ENCODE results near the gene VSTM4. TPM values are rescaled to one million over a fixed set of nuclear protein-coding genes. Genes with fewer than 3 reads are reported as not detected.
A peak's percentile ranks its signal among the peaks of the same experiment; 100 is the strongest.

The VSTM4 gene
- total RNA-seq, 4 donors from 2014 or later: 1.8 to 4.0 (median 2.6) TPM

GRCh38 chr10:49133706-49134248 is 18.5 kb upstream of the VSTM4 start, which contains the start of gene FAM170B:
Gene FAM170B, minus strand, starts transcription at chr10:49134021. Its CDS starts 103 bp downstream, at chr10:49133918.
- H3K4me3 ChIP-seq: no peak within 1 kb of the TSS
- intact Hi-C loops (cut with DNase I; ENCODE audit: low total_unique reads): no loop called here
- H3K9me3 ChIP-seq: no peaks in the 10 kb centered on the region
- H3K27me3 ChIP-seq: peaks cover 2 to 9% (median 3%) of the 10 kb centered on the region in 3 donors
- no peak for ATAC-seq
- TF ChIP-seq POLR2A (IDR thresholded peaks at IDR 0.05): no peak
- TF ChIP-seq CTCF (IDR thresholded peaks at IDR 0.05 in 4 of 5, conservative IDR thresholded peaks at IDR 0.05 in 1 of 5): no peak
- no peaks in the 10 kb centered on the region for H3K36me3 ChIP-seq
- in situ Hi-C loops (cut with MboI; ENCODE audit: low sequenced_read_pairs in 4 of 4): no loop called here
- peaks cover 3 to 4% of the 10 kb centered on the region in 2 donors for H3K4me1 ChIP-seq
- DNase-seq: no peak
- no peak within 1 kb of the TSS for H3K27ac ChIP-seq

GRCh38 chr10:49132362-49132737 is 17.0 kb upstream of the VSTM4 start:
- Histone ChIP-seq H3K9me3 (no peaks in the 10 kb centered on the region), H3K27ac (no peak overlapping the region), H3K4me3 (no peak overlapping the region), H3K36me3 (no peaks in the 10 kb centered on the region), H3K27me3 (peaks cover 2 to 9% (median 3%) of the 10 kb centered on the region in 3 donors), H3K4me1 (peaks cover 3 to 4% of the 10 kb centered on the region in 2 donors)
- in situ Hi-C loops (cut with MboI; ENCODE audit: low sequenced_read_pairs in 4 of 4) (no loop called here), intact Hi-C loops (cut with DNase I; ENCODE audit: low total_unique reads) (no loop called here)
- DNase-seq (no peak), ATAC-seq (no peak)
- TF ChIP-seq CTCF (IDR thresholded peaks at IDR 0.05 in 4 of 5, conservative IDR thresholded peaks at IDR 0.05 in 1 of 5): no peak
- no peak for TF ChIP-seq POLR2A (IDR thresholded peaks at IDR 0.05)

GRCh38 chr10:49131507-49132361 is 16.4 kb upstream of the VSTM4 start:
- H3K4me1 ChIP-seq: peaks cover 3 to 4% of the 10 kb centered on the region in 2 donors
- H3K9me3 ChIP-seq: no peaks in the 10 kb centered on the region
- in situ Hi-C loops (cut with MboI; ENCODE audit: low sequenced_read_pairs in 4 of 4): no loop called here
- intact Hi-C loops (cut with DNase I; ENCODE audit: low total_unique reads): no loop called here
- H3K27ac ChIP-seq: no peak overlapping the region
- TF ChIP-seq CTCF (IDR thresholded peaks at IDR 0.05 in 4 of 5, conservative IDR thresholded peaks at IDR 0.05 in 1 of 5) (no peak), POLR2A (IDR thresholded peaks at IDR 0.05) (no peak)
- DNase-seq (peak in 1 of 2 donors; percentile 21), ATAC-seq (peak in 1 of 2 donors; percentile 51)
- H3K36me3 ChIP-seq: no peaks in the 10 kb centered on the region
- peaks cover 2 to 9% (median 3%) of the 10 kb centered on the region in 3 donors for H3K27me3 ChIP-seq
- H3K4me3 ChIP-seq: peak overlapping the region in 1 of 4 donors; percentile 9

- no peak overlapping the region for H3K27ac ChIP-seq
- in situ Hi-C loops (cut with MboI; ENCODE audit: low sequenced_read_pairs in 4 of 4): no loop called here
- DNase-seq (no peak), ATAC-seq (no peak)
- no peaks in the 10 kb centered on the region for H3K36me3 ChIP-seq
- TF ChIP-seq POLR2A (IDR thresholded peaks at IDR 0.05) (no peak), CTCF (IDR thresholded peaks at IDR 0.05 in 4 of 5, conservative IDR thresholded peaks at IDR 0.05 in 1 of 5) (no peak)
- H3K9me3 ChIP-seq: no peaks in the 10 kb centered on the region
- peaks cover 2 to 9% (median 3%) of the 10 kb centered on the region in 3 donors for H3K27me3 ChIP-seq
- H3K4me1 ChIP-seq: peaks cover 3 to 4% of the 10 kb centered on the region in 2 donors
- no peak overlapping the region for H3K4me3 ChIP-seq
- intact Hi-C loops (cut with DNase I; ENCODE audit: low total_unique reads): no loop called here
Observed at GRCh38 chr10:49129376-49129775, 14.1 kb upstream of the VSTM4 start.
